RWPE1 (cell line): ENCODE measurements around the gene CAMK2N1.

Experiments
- CTCF ChIA-PET: fragments of 350-600 bp; sonication (Branson Sonifier 250); formaldehyde crosslinking; extraction: SDS; loops from one replicate; lab custom pipeline; 2021; lab: Yijun Ruan, JAX
- POLR2A ChIA-PET: fragments of 400-600 bp; formaldehyde crosslinking; extraction: SDS; loops from one replicate; lab custom pipeline; 2020; ENCODE audit warnings: antibody characterized with exemption; ENCODE audit not compliant: low non-redundant PET; lab: Yijun Ruan, JAX
- DNase-seq: peaks from one replicate; pipeline ENCODE4 v3.0.0; 2012; ENCODE audit warnings: low spot score
- H3K27ac ChIP-seq: fragments of 450-650 bp; 2 replicates; pipeline ENCODE4 v1.5.1; 2017
- CTCF ChIP-seq: fragments of 450-650 bp; conservative IDR thresholded peaks from 2 replicates; pipeline ENCODE4 v1.5.1; 2017; ENCODE audit warnings: low read depth, mild to moderate bottlenecking

CAMK2N1 gene

GRCh38 chr1:20485527-20486456 lies at the start of gene CAMK2N1:
Gene CAMK2N1, minus strand, starts transcription at chr1:20486210. Its CDS starts 831 bp downstream, at chr1:20485379.
- ChIA-PET CTCF (interaction anchor here (0.6 kb wide), 1 partner anchor 120 kb away, joined by 3 read pairs; no protein-coding TSS in a partner anchor), POLR2A (interaction anchor here (0.6 to 0.9 kb wide), 3 partner anchors 9 to 134 kb away, joined by 3 read pairs; no protein-coding TSS in a partner anchor)
- TF ChIP-seq CTCF: no peak
- H3K27ac ChIP-seq: peak within 1 kb of the TSS; percentile 88
- DNase-seq: peak; percentile 74

DNA sequence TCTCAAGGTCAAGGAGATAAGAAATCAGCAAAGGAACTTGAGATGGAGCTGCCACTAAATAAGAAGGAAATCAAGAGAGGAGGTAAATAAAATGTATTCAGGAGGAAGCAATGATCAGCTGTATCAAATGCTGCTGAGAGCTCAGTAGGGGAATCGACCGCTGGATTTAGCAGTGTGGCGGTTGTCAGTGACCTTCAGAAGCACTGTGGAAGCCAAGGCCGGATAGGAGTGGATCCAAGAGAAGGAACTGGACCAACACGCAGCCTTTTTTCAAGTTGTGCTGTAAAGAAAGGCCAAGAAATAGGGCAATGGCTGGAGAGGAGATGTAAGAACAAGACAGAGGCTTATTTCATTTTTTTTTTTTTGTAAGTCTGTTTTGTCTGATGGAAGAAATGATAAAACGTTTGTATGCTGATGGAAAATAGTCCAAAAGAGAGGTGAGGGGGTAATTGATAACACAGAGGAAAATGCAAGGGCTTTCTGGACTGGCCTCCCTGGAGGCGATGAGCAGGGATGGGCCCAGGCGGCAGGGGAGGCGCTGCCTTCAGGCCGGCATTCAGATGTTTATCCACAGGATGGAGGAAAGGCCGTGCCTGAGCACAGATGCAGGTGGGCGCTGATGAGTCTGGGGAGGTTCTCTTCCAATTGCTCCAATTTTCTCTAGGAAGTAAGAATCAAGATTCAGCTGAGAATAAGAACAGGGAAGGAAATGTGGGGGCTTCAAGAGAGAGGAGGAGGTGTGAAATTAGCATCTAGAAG lies 48.8 kb upstream of the CAMK2N1 start:
- ChIA-PET CTCF (interaction anchor here (0.6 kb wide), 1 partner anchor 98 kb away, joined by 4 read pairs; the partner anchor contains the start of gene PINK1), POLR2A (no interaction called here)
- TF ChIP-seq CTCF: no peak
- no peak overlapping the region for H3K27ac ChIP-seq
- no peak for DNase-seq

- TF ChIP-seq CTCF: no peak
- DNase-seq: no peak
- POLR2A ChIA-PET: no interaction called here
- CTCF ChIA-PET: no interaction called here
- no peak overlapping the region for H3K27ac ChIP-seq
Measured at GRCh38 chr1:20533635-20534034, 47.6 kb upstream of the CAMK2N1 start.

DNA sequence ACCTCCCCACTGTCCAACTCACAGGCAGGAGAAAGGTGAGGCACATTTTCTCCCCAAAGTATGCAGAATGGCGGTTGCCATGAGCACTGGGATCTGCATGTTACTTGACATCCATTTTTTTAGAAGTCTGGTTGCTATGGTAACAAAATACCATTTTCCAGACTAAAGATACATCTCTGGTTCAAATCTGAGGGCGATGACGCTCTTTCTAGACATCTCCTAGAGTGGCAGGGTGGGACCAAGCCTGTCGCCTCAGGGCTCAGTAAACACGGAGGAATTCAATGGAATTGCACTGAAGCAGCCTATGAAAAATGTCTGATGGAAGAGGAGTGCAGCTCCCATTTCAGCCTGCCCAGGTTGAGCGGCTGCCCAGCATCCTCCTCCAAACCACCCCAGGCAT lies 44.9 kb upstream of the CAMK2N1 start:
- TF ChIP-seq CTCF: no peak
- POLR2A ChIA-PET: no interaction called here
- no peak overlapping the region for H3K27ac ChIP-seq
- peak; percentile 35 for DNase-seq
- CTCF ChIA-PET: no interaction called here

DNA sequence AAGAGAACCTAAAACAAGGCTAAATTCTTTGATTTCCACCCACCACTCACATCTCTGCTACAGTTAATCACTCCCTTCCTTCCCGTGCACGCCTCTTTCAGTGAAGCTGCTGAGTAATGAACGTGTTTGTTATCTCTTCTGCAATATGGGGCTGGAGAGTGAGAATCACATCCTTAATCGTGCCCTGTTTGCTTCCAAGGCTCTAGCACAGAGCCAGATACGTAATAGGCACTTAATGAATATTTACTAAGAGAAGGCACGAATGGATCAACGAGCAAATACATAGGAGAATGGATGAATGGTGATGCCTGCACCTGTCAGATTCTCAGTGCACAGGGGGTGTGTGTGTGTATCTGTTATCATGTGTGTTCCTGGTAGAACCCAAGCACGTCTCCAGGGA lies 44.3 kb upstream of the CAMK2N1 start:
- TF ChIP-seq CTCF: no peak
- H3K27ac ChIP-seq: no peak overlapping the region
- CTCF ChIA-PET: no interaction called here
- no peak for DNase-seq
- POLR2A ChIA-PET: no interaction called here

DNA sequence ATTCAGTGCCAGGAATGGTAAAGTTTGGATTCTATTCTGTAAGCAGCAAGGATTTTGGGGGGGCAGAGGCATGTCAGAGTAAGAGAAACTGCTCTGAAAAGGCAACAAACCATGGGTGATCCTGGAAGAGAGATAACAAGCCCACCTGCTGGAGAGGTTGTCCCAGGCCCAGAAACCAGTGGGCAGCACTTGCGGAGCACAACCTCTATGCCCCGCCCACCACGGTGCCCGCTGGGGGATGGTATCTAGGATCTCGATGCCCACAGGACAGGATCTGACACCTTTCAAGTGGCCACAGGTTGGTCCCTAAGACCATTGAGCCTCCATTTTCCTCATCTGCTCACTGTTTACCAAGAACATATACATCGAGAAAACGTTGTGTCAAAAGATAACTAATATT lies 42.2 kb upstream of the CAMK2N1 start:
- CTCF ChIA-PET: no interaction called here
- no peak for DNase-seq

More for the DNA sequence above, 42.2 kb upstream of the CAMK2N1 start:
- no peak overlapping the region for H3K27ac ChIP-seq
- POLR2A ChIA-PET: no interaction called here
- no peak for TF ChIP-seq CTCF
